ENCODE data around the gene KMT2C.
"Not testable (repeated sequence)": the region's sequence is repeated elsewhere in the genome, so short reads cannot be mapped to it uniquely, and the experiment has no call there.

KMT2C gene

DNA sequence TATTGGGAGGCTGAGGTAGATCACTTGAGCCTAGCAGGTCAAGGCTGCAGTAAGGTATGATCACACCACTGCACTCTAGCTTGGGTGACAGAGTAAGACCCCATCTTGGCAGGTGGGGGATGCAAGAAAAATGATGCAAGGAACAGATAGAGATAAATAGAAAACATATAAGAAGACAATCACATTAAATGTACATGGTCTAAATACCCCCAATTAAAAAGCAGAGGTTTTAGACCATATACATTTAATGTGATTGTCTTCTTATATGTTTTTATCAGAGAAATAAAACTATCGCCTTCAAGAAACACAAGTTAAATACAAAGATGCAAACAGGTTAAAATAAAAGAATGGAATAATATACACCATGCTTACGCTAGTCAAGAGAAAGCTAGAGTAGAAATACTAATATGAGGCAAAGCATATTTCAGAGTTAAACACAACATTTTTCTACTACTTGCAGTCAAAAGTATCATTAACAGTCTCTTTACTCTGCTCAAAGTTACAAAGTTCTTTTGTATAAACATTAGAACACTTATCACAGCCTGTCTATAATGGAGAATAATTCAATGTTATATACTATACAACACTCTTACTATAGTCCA lies 136.2 kb downstream of the KMT2C start:
- not testable (repeated sequence) for DNase-seq

DNA sequence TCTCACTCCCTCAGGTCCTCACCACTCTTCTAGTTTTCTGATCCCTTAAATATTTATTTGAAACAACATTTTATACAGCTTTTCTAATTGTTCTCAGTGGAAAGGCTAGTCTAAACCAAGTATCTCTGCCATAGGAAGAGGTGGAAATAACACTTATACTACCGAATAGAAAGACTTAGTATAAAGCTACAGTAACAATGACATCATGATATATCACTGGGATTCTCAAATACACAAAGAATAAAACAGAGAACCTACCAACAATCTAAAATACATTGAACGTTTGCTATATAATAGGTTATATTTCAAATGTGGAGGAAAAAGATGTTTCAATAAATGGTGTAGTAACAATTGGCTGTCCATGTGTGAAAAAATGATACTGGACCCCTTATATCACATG lies 142.9 kb downstream of the KMT2C start:
- no peak for DNase-seq

DNA sequence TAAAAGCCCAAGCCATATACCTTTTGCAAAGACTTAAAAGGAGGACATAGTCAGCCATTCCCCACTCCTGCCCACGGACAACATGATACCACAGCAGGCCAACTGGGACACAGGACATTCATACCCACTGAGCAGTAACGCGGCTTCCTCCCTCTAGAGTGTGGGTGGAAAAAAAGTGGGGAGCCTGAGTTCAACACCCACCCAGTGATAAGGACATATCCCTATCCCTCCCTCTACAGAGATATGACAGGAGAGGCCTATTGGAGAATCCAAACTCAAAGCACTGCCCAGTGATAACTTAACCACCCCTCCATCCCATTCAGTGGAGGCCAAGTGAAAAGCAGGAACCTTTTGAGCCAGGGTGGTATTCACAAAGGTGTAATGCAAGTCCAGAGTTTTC lies 148.8 kb downstream of the KMT2C start:
- not testable (repeated sequence) for DNase-seq

DNA sequence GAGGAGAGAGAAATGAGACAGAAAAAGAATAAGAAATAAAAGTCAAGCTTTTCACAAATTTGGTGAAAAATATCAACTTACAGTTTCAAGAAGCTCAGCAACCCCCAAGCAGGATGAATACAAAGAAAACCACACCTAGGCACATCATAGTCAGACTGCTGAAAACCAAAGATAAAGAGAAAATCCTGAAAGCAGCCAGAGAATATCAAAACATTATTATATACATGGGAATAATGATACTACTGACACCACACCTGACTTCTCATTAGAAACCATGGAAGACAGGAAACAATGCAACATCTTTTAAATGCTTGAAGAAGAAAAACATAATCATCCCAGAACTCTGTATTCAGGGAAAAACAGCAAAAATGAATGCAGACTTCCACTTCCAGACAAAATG lies 149.6 kb downstream of the KMT2C start:
- not testable (repeated sequence) for DNase-seq

DNA sequence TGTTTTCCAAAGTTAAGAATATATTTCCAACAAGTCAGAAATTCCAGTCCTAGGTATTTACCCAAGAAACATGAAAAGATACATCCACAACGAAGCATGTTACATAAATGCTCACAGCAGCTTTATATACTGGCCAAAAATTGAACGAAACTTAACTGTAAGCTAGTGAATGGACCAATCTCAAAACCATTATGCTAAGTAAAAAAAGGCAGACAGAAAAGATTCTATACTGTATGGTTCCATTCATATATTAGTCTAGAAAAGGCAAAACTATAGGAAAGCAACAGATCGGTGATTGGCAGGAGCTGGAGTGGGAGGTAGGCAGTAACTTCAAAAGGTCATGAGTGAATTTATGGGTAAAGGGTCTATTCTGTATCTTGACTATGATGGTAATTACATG lies 150.8 kb downstream of the KMT2C start:
- DNase-seq = not testable (repeated sequence)

DNA sequence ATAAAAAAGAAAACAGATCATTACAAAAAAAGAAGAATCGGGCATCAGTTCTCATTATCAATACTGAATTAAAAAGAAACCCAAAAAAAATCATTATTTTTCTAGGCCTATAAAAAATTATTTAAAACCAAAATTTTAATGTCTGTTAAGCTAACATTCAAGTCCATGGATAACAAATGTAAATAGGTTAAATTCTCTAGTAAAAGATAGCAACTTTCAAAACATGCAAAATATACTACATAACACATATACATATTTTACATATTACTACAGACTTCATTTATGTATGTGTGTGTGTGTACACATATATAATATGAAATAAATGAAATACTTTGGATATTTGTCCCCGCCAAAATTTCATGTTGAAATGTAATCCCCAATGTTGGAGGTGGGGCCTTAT lies 158.1 kb downstream of the KMT2C start:
- not testable (repeated sequence) for DNase-seq

DNA sequence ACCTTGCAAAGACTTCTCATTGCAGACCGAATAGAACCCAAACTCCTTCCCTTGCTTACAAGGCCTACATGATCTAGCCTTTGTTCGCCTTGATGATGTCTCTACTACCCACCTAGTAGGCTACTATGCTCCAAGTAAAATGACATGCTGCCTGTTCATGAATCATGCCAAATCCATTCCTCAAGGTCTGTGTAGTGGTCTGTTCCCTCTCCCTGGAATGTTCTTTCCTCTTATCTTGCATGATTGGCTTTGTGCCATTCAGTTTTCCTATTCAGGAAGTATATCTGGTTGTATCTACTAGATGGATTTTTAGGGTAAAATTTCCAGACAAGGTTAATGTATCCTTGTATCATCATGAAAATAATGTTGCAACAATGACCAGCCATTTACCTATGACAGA lies 165.4 kb downstream of the KMT2C start:
- not testable (repeated sequence) for DNase-seq

DNA sequence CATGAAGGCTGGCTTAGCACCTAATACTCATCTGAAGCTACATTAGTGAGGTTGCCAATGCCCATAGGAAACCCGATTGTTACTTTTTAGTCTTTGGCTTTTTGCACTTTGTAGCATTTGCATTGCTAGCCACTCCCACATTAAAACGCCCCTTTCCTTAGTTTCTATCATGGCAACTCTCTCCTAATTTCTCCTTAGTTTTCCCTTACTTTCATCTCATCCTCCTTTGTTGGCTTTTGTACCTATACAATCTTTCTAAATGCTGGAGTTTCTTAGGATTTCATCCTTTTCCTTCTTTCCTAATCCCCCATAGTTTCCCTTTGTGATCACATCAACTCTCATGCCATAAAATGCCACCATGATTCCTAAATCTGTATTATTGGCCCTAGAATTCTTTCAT lies 168.9 kb downstream of the KMT2C start:
- DNase-seq = not testable (repeated sequence)

DNA sequence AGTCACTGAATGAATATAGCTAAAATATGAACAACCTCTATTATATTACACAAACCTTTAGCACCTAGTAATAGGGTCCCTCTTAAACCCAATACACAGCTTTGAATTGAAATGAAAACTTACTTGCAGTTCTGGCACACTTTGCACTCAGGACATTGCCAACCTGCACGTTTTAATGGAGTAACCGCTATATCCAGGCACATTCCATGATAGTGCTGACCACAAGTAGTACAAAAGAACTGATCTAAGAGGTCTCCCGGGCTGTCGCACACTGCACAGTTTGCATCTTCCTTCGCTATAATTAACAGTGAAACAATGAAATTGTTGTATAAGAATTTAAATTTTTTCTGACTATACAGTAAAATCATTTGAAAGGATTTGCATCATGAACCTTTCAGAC lies 170.9 kb downstream of the KMT2C start:
- not testable (repeated sequence) for DNase-seq

DNA sequence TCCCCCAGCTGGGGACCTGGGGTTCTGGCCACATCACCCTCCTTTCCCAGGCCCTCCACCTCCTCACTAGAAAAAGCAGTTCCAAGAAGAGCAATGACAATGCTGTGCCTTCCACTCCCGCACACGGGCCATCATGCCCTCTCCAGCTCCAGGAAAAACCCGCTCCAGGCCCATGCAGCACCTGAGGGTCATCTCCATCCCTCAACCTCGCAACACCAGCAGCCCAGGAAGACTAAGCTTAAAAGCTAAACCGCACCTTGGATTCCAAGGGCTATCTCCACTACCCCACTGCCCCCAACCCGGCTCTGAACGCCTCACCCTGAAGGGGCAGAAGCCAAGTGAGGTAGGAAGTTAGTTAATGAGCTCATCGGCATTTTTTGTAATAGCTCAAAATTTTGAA lies 173.7 kb downstream of the KMT2C start:
- DNase-seq = not testable (repeated sequence)

DNA sequence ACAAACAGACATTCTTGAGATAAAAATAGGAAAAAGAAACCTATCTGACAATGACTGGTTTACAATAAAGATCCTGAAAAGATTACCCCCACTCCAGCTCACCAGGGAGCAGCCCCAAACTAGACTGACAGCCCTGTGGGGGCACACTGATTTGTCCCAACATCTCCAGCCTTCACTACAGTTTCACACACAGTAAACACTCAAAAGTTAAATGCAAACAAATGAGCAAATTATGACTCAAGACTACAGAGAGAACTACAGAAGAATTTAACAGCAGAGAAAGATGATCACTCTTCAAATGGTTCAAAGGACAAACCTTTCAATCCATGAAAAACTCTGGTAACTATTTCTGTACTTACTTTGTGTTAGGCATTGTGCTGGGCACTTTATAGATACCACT lies 176.2 kb downstream of the KMT2C start:
- not testable (repeated sequence) for DNase-seq

DNA sequence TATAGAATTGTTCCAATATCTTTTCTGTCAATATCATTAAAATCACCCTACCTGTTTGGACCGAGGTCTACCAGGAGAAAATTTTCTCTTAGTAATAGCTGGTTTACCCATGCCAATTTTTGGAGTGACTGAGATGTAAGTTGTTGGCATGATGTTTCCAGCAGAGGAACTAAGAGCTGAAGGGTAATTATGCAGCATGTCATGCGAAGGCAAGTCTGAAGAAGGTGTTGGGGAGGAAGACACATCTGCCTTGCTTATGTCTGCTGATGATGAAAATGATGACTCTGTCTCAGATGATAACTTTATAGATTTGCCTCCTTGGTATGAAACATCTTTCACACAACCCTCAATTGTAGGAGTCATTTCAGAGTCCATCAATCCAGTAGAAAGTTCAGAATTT lies 188.0 kb downstream of the KMT2C start:
- not testable (repeated sequence) for DNase-seq

DNA sequence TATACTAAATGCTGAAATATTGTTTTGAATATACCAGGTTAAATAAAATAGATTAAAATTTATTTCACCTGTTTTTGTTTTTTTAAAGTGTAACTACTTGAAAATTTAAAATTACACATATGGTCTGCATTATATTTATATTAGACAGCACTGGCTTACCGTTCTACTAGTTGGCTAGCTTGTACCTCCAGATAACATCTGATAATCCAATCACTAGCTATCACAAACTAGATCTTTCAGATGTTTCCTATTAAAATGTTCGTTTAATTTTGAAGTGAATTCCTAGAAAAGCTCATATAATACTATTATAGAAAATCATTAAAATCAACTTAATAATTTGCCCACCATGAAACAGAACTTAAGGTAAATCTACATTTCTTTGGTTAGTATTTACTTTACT lies 190.4 kb downstream of the KMT2C start:
- DNase-seq = not testable (repeated sequence)

DNA sequence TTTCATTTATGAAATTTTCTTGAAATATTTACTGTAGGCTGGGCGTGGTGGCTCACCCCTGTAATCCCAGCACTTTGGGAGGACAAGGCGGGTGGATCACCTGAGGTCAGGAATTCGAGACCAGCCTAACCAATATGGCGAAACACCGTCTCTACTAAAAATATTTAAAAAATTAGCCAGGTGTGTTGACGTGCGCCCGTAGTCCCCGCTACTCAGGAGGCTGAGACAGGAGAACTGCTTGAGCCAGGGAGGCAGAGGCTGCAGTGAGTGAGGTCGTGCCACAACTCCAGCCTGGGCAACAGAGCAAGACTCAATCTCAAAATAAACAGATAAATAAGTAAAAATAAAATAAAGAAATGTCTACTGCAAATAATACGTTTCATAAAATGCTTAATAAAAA lies 192.3 kb downstream of the KMT2C start:
- not testable (repeated sequence) for DNase-seq

DNA sequence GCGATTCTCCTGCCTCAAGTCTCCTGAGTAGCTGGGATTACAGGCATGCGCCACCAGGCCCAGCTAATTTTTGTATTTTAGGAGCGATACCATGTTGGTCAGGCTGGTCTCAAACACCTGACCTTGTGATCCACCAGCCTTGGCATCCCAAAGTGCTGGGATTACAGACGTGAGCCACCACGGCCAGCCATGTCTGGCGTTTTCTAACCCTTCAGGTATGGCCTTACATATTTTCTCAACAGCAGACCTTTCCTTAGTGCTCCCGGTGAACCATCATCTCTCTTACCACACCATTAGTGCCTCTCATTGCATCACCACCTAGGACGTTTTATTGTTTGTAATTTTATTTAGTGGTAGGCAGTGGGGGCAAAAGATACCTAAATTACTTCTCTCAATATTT lies 194.5 kb downstream of the KMT2C start:
- not testable (repeated sequence) for DNase-seq

DNA sequence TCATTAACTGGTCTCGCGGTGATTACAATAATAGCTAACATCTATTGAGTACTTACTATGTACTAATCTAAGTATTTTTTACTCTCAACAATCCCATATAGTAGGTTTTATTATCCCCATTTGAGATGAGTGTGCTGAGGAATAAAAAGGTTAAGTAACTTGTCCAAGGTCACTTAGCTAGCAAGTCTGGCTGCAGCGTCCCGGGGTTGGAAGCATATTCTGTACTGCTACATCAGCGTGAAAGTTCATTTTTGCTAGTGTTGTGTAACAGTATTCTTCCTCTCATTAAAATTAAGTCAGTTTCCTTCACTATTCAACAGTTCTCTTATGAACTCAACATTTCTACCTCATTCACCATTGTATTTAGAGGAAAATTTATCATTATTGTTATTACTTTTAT lies 199.5 kb downstream of the KMT2C start:
- DNase-seq = not testable (repeated sequence)

DNA sequence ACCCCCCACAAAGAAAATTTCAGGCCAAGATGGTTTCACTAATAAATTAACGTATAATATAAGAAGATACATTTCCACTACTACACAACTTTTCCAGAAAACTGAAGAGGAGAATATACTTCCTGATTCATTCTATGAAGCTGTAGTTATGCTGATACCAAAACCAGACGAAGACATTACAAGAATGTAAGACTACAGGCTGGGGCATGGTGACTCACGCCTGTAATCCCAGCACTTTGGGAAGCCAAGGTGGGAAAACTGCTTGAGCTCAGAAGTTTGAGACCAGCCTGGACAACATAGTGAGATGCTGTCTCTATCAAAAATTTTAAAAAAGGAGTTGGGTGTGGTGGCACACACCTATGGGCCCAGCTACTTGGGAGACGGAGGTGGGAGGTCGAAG lies 201.4 kb downstream of the KMT2C start:
- DNase-seq = not testable (repeated sequence)

DNA sequence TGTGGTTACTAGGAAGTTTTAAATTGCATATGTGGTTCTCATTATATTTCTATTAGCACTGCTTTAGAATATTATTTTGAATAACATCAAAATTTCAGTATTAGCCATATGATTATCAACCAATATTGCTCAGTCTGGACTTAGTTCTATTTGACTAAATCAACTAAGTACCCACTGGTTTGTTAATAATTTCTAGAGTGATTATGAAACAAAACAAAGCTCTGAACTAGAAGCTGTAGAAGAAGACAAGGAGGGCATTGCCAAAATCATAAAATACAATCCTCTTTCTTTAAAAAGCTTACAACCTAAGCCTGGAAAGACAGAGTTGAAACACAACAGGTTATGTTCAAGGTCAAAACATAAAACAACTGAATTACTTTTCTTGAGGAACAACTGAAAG lies 204.7 kb downstream of the KMT2C start:
- no peak for DNase-seq

DNA sequence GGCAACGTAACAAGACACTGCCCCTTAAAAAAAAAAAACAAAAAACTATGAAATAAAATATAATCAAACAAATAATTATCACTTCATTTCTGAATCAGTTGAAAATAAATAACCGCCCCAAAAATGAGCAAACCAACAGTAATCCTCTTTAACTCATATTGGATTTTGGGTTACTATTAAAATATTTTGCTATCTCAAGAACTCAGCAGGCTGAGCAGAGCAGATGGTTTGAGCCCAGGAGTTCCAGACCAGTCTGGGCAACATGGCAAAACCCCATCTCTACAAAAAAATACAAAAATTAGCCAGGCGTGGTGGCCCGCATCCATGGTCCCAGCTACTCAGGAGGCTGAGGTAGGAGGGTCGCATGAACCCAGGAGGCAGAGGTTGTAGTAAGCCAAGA lies 216.2 kb downstream of the KMT2C start:
- DNase-seq = not testable (repeated sequence)

DNA sequence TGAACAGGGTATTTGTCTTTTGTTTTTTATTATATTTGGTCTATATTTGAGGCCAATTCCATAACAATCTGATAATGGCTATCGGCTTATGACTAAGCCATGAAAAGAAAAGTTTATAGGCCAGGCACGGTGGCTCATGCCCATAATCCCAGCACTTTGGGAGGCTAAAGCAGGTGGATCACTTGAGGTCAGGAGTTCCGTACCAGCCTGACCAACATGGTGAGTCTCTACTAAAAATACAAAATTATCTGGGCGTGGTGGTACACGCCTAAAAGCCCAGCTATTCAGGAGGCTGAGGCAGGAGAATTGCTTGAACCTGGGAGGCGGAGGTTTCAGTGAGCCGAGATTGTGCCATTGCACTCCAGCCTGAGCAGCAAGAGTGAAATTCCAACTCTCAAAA lies 227.0 kb downstream of the KMT2C start:
- not testable (repeated sequence) for DNase-seq

DNA sequence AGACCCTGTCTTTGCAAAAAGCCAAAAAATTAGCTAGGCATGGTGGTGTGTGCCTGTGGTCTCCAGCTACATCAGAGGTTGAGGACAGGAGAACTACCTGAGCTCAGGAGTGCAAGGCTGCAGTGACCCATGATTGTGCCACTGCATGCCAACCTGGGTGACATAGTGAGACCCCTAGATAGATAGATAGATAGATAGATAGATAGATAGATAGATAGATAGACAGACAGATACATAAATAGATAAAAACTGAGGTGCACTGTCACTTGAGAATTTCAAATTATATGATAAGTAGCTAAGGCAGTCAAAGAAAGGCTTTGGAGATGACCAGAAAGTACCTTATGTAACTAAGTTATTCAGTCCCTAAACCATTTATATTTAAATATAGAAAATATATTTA lies 231.4 kb downstream of the KMT2C start:
- DNase-seq = not testable (repeated sequence)

DNA sequence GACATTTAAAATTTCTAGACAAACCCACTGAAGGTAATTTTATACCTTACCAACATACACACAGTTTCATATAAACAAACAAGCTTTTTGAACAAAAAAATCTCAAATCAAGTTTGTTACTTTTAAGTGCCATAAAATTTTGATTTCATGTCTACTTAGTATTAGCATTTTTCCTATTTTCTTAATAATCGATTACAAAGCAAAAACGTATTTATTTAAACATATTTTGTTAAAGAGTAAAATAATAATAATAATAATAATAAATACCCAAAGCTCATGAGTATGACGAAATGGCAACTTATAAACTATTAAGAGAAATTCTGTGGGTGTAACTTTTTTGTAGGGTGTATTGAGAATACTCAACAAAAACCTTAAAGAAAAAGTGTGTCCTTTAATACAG lies 232.7 kb downstream of the KMT2C start:
- no peak for DNase-seq

DNA sequence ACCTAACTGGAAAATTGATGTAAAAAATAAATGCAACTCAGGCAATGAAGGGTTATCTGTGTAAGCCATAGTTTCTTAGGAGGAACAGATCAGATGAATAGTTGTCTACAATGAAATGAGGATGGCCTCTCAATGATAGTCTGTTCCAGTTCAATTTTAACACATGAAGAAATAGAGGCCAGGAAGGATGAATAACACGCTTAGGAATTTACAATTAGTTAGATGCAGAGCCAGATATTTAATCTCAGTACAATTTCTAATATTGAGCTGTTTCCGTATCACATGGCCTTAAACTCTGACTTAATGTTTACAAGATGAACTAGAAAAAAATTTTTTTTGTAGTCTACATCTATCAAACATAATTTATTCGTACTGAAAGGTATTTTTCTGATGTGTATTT lies 233.7 kb downstream of the KMT2C start:
- DNase-seq = no peak

DNA sequence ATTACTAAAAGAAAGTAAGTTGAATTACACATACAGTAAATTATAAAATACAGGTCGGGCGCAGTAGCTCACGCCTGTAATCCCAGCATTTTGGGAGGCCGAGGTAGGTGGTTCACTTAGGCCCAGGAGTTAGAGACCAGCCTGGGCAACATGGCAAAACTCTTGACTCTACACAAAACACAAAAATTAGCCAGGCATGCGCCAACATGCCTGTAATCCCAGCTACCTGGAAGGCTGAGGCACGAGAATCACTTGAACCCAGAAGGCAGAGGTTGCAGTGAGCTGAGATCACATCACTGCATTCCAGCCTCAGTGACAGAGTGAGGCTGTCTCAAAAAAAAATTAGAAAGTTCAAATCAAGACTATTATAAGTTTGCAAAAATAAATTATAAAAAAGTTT lies 235.4 kb downstream of the KMT2C start:
- no peak for DNase-seq

DNA sequence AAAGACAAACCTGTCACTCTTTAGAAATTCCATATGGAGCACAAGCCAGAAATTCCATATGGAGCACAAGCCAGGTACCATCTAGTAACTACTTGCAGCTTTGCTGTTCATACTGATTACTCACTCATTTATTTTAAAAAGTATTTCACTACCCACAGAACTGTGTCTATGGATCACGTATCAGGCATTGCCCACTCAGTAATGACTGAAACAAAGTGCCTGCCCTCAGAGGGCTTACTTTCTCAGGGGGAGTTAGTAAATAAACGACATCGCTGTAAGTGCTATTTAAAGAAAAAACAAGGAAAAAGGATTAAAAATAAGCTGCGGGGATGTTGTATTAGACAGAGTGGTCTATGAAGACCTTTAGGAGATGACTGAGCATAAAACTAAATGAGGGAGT lies 239.4 kb downstream of the KMT2C start:
- DNase-seq = no peak

DNA sequence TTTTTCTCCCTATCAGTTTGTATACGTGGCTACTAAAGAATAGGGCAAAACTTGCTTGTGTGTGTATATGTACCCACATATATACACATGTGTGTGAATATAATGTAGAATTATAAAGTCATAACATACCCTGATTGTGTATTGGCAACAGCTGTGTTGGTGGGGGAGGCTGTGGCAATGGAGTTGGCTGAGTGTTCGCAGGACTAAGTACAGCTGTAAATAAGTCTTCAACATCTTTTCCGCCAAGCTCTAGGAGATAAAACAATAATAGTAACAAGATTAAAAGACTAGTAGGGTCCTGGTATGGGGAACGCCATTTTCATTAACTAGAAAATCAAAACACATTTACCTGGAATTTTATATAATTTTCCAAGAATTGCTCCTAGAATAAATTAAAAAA lies 241.9 kb downstream of the KMT2C start:
- DNase-seq = no peak

Measured in T1000 (cell line).